Ishikawa (cell line): Measurements from ENCODE around the gene FRRS1.

Experiments
- CREB1 ChIP-seq: IDR thresholded peaks from 2 replicates; pipeline ENCODE4 v1.6.1; 2012; ENCODE audit warnings: low read depth
- EP300 ChIP-seq: IDR thresholded peaks from 2 replicates; pipeline ENCODE4 v1.6.1; 2012; ENCODE audit warnings: borderline replicate concordance
- FOXM1 ChIP-seq: IDR thresholded peaks from 2 replicates; pipeline ENCODE4 v1.6.1; 2012; ENCODE audit warnings: low read depth, borderline replicate concordance
- NFIC ChIP-seq: IDR thresholded peaks from 2 replicates; pipeline ENCODE4 v1.6.1; 2012
- TAF1 ChIP-seq: IDR thresholded peaks from 2 replicates; pipeline ENCODE4 v1.6.1; 2012; ENCODE audit warnings: low read depth, mild to moderate bottlenecking

DNA sequence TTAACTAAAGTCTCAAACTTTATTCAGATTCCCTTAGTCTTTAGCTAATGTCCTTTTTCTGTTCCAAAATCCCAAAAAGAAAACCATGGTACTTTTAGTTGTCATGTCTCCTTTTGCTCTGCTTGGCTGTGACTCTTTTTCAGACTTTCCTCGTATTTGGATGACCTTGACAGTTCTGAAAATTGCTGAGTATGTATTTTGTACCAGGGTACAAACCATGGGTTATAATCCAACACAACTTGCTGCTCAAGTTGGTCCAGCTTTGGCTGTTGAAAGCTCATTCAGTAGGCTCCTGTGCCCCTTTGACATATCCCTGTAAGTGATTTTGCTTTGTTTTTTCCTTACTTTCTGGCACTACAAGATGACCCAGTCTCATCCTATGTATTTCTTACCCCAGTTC is 68.9 kb downstream of the FRRS1 start:
- TF ChIP-seq EP300: no peak
- no peak for TF ChIP-seq FOXM1
- no peak for TF ChIP-seq CREB1
- TF ChIP-seq NFIC: no peak
- no peak for TF ChIP-seq TAF1
